ENCODE data around the gene LAMP5.

The LAMP5 gene

GRCh38 chr20:9515741-9516233 lies 1.4 kb downstream of the LAMP5 start:
- Histone ChIP-seq H4K8ac (ENCODE audit: low read depth, low read length) (no peak overlapping the region), H2AK5ac (ENCODE audit: low read length) (no peak overlapping the region), H3K27me3 (ENCODE audit: insufficient read depth, low read length, poor library complexity) (peaks cover 50% of the 10 kb centered on the region), H3K27ac (ENCODE audit: low read depth, low read length) (no peak overlapping the region), H3K4me2 (ENCODE audit: low read length) (peak overlapping the region; percentile 57), H3K9ac (ENCODE audit: low read length) (peak overlapping the region; percentile 12), H3K79me2 (ENCODE audit: control insufficient read depth, insufficient read depth, low read length) (no peaks in the 10 kb centered on the region), H3K56ac (ENCODE audit: low read length) (peak overlapping the region; percentile 44), H2BK5ac (ENCODE audit: low read length) (no peak overlapping the region), H3K4me3 (ENCODE audit: low read length) (no peak overlapping the region), H2BK15ac (replicated peaks; ENCODE audit: low read depth) (no peak overlapping the region), H3K79me1 (ENCODE audit: low read length) (no peaks in the 10 kb centered on the region), H3K4ac (ENCODE audit: low read depth, low read length) (no peak overlapping the region), H3K18ac (ENCODE audit: low read length) (no peak overlapping the region), H3K36me3 (ENCODE audit: control insufficient read depth, insufficient read depth, low read length) (no peaks in the 10 kb centered on the region), H2BK120ac (ENCODE audit: low read depth, low read length) (no peak overlapping the region), H4K5ac (ENCODE audit: low read length) (no peak overlapping the region), H3K4me1 (ENCODE audit: control insufficient read depth, low read depth, low read length) (peaks cover 3% of the 10 kb centered on the region), H3K23ac (ENCODE audit: low read length) (no peak overlapping the region)
- WGBS (ENCODE audit: extremely low coverage, insufficient coverage, low lambda C conversion rate), result no CpG with 5 or more reads among the region's 38 CpGs
- peak; percentile 21 for DNase-seq

DNA sequence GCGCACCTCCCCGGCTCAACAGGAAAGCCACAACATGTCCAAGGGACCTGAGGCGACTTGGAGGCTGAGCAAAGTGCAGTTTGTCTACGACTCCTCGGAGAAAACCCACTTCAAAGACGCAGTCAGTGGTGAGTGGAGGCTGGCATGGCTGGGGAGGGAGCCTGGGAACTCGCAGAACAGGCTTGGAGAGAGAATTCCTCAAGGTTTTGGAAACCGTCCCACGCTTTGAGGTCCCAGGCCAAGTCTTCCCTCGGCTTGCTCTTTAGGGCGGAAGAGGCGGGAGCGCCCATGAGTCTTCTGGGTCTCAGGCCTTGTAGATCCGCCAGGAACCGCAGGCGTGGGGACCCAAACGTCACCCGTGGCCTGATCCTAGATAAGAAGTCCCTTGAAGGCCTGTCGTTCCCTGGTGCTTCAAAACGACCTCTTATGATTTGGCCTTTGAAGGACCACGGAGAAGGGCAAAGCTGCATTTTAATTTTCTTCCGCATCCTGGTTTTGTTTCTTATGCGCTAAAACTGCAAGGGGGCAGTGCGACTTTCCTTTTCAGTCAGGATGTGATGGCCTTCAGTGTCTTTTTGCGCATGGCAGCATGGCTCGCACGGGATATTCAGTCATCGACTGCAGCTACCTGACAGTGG lies 2.0 kb downstream of the LAMP5 start:
- Histone ChIP-seq H3K56ac (ENCODE audit: low read length) (peak overlapping the region; percentile 61), H4K8ac (ENCODE audit: low read depth, low read length) (no peak overlapping the region), H3K23ac (ENCODE audit: low read length) (no peak overlapping the region), H3K79me2 (ENCODE audit: control insufficient read depth, insufficient read depth, low read length) (no peaks in the 10 kb centered on the region), H3K36me3 (ENCODE audit: control insufficient read depth, insufficient read depth, low read length) (no peaks in the 10 kb centered on the region), H2BK15ac (replicated peaks; ENCODE audit: low read depth) (no peak overlapping the region), H3K4me1 (ENCODE audit: control insufficient read depth, low read depth, low read length) (peaks cover 3% of the 10 kb centered on the region), H3K79me1 (ENCODE audit: low read length) (no peaks in the 10 kb centered on the region), H3K18ac (ENCODE audit: low read length) (no peak overlapping the region), H3K27ac (ENCODE audit: low read depth, low read length) (no peak overlapping the region), H2BK5ac (ENCODE audit: low read length) (no peak overlapping the region), H3K4me3 (ENCODE audit: low read length) (no peak overlapping the region), H2AK5ac (ENCODE audit: low read length) (no peak overlapping the region), H3K4me2 (ENCODE audit: low read length) (peak overlapping the region; percentile 57), H4K5ac (ENCODE audit: low read length) (no peak overlapping the region), H2BK120ac (ENCODE audit: low read depth, low read length) (no peak overlapping the region), H3K9ac (ENCODE audit: low read length) (peak overlapping the region; percentile 15), H3K27me3 (ENCODE audit: insufficient read depth, low read length, poor library complexity) (peaks cover 48% of the 10 kb centered on the region), H3K4ac (ENCODE audit: low read depth, low read length) (no peak overlapping the region)
- peak; percentile 59 for DNase-seq
- no CpG with 5 or more reads among the region's 28 CpGs for WGBS (ENCODE audit: extremely low coverage, insufficient coverage, low lambda C conversion rate)

GRCh38 chr20:9517297-9518162 lies 3.1 kb downstream of the LAMP5 start:
- H2BK5ac ChIP-seq (ENCODE audit: low read length), result no peak overlapping the region
- no peaks in the 10 kb centered on the region for H3K79me1 ChIP-seq (ENCODE audit: low read length)
- no peaks in the 10 kb centered on the region for H3K79me2 ChIP-seq (ENCODE audit: control insufficient read depth, insufficient read depth, low read length)
- H3K36me3 ChIP-seq (ENCODE audit: control insufficient read depth, insufficient read depth, low read length), result no peaks in the 10 kb centered on the region
- H2AK5ac ChIP-seq (ENCODE audit: low read length), result no peak overlapping the region
- no peak overlapping the region for H3K23ac ChIP-seq (ENCODE audit: low read length)
- peak; percentile 14 for DNase-seq
- H3K18ac ChIP-seq (ENCODE audit: low read length), result no peak overlapping the region
- no peak overlapping the region for H3K4ac ChIP-seq (ENCODE audit: low read depth, low read length)
- peaks cover 3% of the 10 kb centered on the region for H3K4me1 ChIP-seq (ENCODE audit: control insufficient read depth, low read depth, low read length)
- no peak overlapping the region for H2BK15ac ChIP-seq (replicated peaks; ENCODE audit: low read depth)
- H3K27ac ChIP-seq (ENCODE audit: low read depth, low read length), result no peak overlapping the region
- no peak overlapping the region for H4K5ac ChIP-seq (ENCODE audit: low read length)
- H4K8ac ChIP-seq (ENCODE audit: low read depth, low read length), result no peak overlapping the region
- H3K4me3 ChIP-seq (ENCODE audit: low read length), result no peak overlapping the region
- no CpG with 5 or more reads among the region's 8 CpGs for WGBS (ENCODE audit: extremely low coverage, insufficient coverage, low lambda C conversion rate)
- H2BK120ac ChIP-seq (ENCODE audit: low read depth, low read length), result no peak overlapping the region
- H3K27me3 ChIP-seq (ENCODE audit: insufficient read depth, low read length, poor library complexity), result peaks cover 43% of the 10 kb centered on the region
- H3K9ac ChIP-seq (ENCODE audit: low read length), result no peak overlapping the region
- no peak overlapping the region for H3K56ac ChIP-seq (ENCODE audit: low read length)
- H3K4me2 ChIP-seq (ENCODE audit: low read length), result no peak overlapping the region

- DNase-seq, result peak; percentile 1
- H3K79me1 ChIP-seq (ENCODE audit: low read length), result no peaks in the 10 kb centered on the region
- no peaks in the 10 kb centered on the region for H3K79me2 ChIP-seq (ENCODE audit: control insufficient read depth, insufficient read depth, low read length)
- no peak overlapping the region for H2BK5ac ChIP-seq (ENCODE audit: low read length)
- no peaks in the 10 kb centered on the region for H3K36me3 ChIP-seq (ENCODE audit: control insufficient read depth, insufficient read depth, low read length)
- no peak overlapping the region for H4K8ac ChIP-seq (ENCODE audit: low read depth, low read length)
- H3K4me1 ChIP-seq (ENCODE audit: control insufficient read depth, low read depth, low read length), result peaks cover 3% of the 10 kb centered on the region
- H3K18ac ChIP-seq (ENCODE audit: low read length), result no peak overlapping the region
- H3K27ac ChIP-seq (ENCODE audit: low read depth, low read length), result no peak overlapping the region
- no peak overlapping the region for H3K4me2 ChIP-seq (ENCODE audit: low read length)
- no peak overlapping the region for H2BK15ac ChIP-seq (replicated peaks; ENCODE audit: low read depth)
- H3K4ac ChIP-seq (ENCODE audit: low read depth, low read length), result no peak overlapping the region
- WGBS (ENCODE audit: extremely low coverage, insufficient coverage, low lambda C conversion rate), result no CpG with 5 or more reads among the region's 8 CpGs
- no peak overlapping the region for H3K56ac ChIP-seq (ENCODE audit: low read length)
- H3K9ac ChIP-seq (ENCODE audit: low read length), result no peak overlapping the region
- H4K5ac ChIP-seq (ENCODE audit: low read length), result no peak overlapping the region
- H3K4me3 ChIP-seq (ENCODE audit: low read length), result no peak overlapping the region
- H2BK120ac ChIP-seq (ENCODE audit: low read depth, low read length), result no peak overlapping the region
- peaks cover 43% of the 10 kb centered on the region for H3K27me3 ChIP-seq (ENCODE audit: insufficient read depth, low read length, poor library complexity)
- H2AK5ac ChIP-seq (ENCODE audit: low read length), result no peak overlapping the region
- H3K23ac ChIP-seq (ENCODE audit: low read length), result no peak overlapping the region
Observed at GRCh38 chr20:9518576-9519175, 4.3 kb downstream of the LAMP5 start.

DNA sequence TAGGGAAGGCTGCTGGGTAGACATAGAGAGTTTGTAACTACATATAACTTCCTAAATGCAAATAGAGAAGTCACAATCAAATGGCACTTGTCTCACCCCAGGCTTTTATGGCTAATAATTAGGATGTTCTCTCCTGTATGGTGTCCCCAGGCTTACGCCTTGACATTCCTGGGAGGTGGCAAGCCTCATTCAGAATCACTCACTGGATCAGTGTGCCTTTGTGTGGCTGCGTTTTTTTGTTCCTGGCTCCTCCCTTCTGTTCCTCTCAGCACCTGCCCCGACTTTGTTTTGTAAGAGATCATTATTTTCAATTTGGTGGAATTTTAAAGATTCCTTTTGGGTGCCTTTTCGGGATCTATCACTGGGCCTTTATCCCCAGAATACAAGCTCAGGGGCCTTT lies 5.7 kb downstream of the LAMP5 start:
- H3K9ac ChIP-seq (ENCODE audit: low read length), result no peak overlapping the region
- no peak overlapping the region for H2BK5ac ChIP-seq (ENCODE audit: low read length)
- H3K4ac ChIP-seq (ENCODE audit: low read depth, low read length), result no peak overlapping the region
- H2BK120ac ChIP-seq (ENCODE audit: low read depth, low read length), result no peak overlapping the region
- H3K4me1 ChIP-seq (ENCODE audit: control insufficient read depth, low read depth, low read length), result peaks cover 2% of the 10 kb centered on the region
- no peaks in the 10 kb centered on the region for H3K79me2 ChIP-seq (ENCODE audit: control insufficient read depth, insufficient read depth, low read length)
- no peak overlapping the region for H4K5ac ChIP-seq (ENCODE audit: low read length)
- H3K4me2 ChIP-seq (ENCODE audit: low read length), result no peak overlapping the region
- H3K23ac ChIP-seq (ENCODE audit: low read length), result no peak overlapping the region
- H3K79me1 ChIP-seq (ENCODE audit: low read length), result no peaks in the 10 kb centered on the region
- WGBS (ENCODE audit: extremely low coverage, insufficient coverage, low lambda C conversion rate), result no CpG with 5 or more reads among the region's 4 CpGs
- peaks cover 32% of the 10 kb centered on the region for H3K27me3 ChIP-seq (ENCODE audit: insufficient read depth, low read length, poor library complexity)
- H3K4me3 ChIP-seq (ENCODE audit: low read length), result no peak overlapping the region
- no peak overlapping the region for H3K27ac ChIP-seq (ENCODE audit: low read depth, low read length)
- H3K36me3 ChIP-seq (ENCODE audit: control insufficient read depth, insufficient read depth, low read length), result no peaks in the 10 kb centered on the region
- H3K56ac ChIP-seq (ENCODE audit: low read length), result no peak overlapping the region
- no peak overlapping the region for H4K8ac ChIP-seq (ENCODE audit: low read depth, low read length)
- no peak overlapping the region for H2AK5ac ChIP-seq (ENCODE audit: low read length)
- DNase-seq, result no peak
- H2BK15ac ChIP-seq (replicated peaks; ENCODE audit: low read depth), result no peak overlapping the region
- no peak overlapping the region for H3K18ac ChIP-seq (ENCODE audit: low read length)

Measured in mesendoderm (in vitro differentiated cells).